Neuron (in vitro differentiated cells): ENCODE data around the gene DISC1.

Source experiments
- H2AFZ ChIP-seq: one replicate; pipeline ENCODE4 v1.6.1; 2013; ENCODE audit warnings: low read depth, mild to moderate bottlenecking, inconsistent platforms, low read length, moderate library complexity
- H3K27me3 ChIP-seq: one replicate; pipeline ENCODE4 v1.6.1; 2013; ENCODE audit warnings: low read length; ENCODE audit not compliant: insufficient read depth
- H3K36me3 ChIP-seq: one replicate; pipeline ENCODE4 v1.6.1; 2013; ENCODE audit warnings: low read length; ENCODE audit not compliant: insufficient read depth
- H3K4me1 ChIP-seq: one replicate; pipeline ENCODE4 v1.6.1; 2013; ENCODE audit warnings: low read length; ENCODE audit not compliant: insufficient read depth
- H3K4me3 ChIP-seq: 2 replicates; pipeline ENCODE4 v1.5.1; 2013; ENCODE audit warnings: mild to moderate bottlenecking, low read length, moderate library complexity
- H3K9me3 ChIP-seq: one replicate; pipeline ENCODE4 v1.6.1; 2013; ENCODE audit warnings: low read length

Gene DISC1

GRCh38 chr1:231925864-231926263 is 299.3 kb downstream of the DISC1 start:
- no peaks in the 10 kb centered on the region for H3K27me3 ChIP-seq
- no peak overlapping the region for H3K4me3 ChIP-seq
- no peaks in the 10 kb centered on the region for H3K36me3 ChIP-seq
- H2AFZ ChIP-seq: no peak overlapping the region
- peaks cover 61% of the 10 kb centered on the region for H3K4me1 ChIP-seq
- no peaks in the 10 kb centered on the region for H3K9me3 ChIP-seq

- Histone ChIP-seq H3K9me3 (no peaks in the 10 kb centered on the region), H3K36me3 (no peaks in the 10 kb centered on the region), H3K4me3 (no peak overlapping the region), H2AFZ (no peak overlapping the region), H3K4me1 (peaks cover 61% of the 10 kb centered on the region), H3K27me3 (no peaks in the 10 kb centered on the region)
Measured at GRCh38 chr1:231926340-231926739, 299.8 kb downstream of the DISC1 start.

GRCh38 chr1:231926933-231927332 is 300.3 kb downstream of the DISC1 start:
- H3K9me3 ChIP-seq: no peaks in the 10 kb centered on the region
- no peaks in the 10 kb centered on the region for H3K27me3 ChIP-seq
- H3K4me3 ChIP-seq: no peak overlapping the region
- no peak overlapping the region for H2AFZ ChIP-seq
- H3K36me3 ChIP-seq: no peaks in the 10 kb centered on the region
- peaks cover 61% of the 10 kb centered on the region for H3K4me1 ChIP-seq

DNA sequence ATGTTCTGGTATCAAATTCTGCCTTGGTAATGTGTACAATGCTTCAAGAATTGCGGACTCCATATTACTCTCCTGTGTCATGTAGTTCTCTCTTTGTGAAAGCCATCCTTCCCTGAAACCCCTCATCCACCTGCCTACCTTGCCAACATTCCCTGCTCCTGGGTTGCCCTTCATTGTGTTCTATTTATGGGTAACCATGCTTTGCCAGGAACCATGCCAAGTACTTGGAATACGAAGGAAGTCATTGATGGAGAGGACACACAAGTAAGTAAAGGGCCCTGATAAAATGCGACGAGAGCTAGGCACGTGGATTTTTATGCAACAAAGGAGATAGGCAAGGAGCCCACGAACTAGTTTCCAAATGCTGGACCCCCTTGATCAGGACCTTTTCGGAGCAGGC is 300.8 kb downstream of the DISC1 start:
- Histone ChIP-seq H3K36me3 (no peaks in the 10 kb centered on the region), H3K27me3 (no peaks in the 10 kb centered on the region), H3K4me1 (peaks cover 57% of the 10 kb centered on the region), H3K9me3 (no peaks in the 10 kb centered on the region), H3K4me3 (no peak overlapping the region), H2AFZ (no peak overlapping the region)

DNA sequence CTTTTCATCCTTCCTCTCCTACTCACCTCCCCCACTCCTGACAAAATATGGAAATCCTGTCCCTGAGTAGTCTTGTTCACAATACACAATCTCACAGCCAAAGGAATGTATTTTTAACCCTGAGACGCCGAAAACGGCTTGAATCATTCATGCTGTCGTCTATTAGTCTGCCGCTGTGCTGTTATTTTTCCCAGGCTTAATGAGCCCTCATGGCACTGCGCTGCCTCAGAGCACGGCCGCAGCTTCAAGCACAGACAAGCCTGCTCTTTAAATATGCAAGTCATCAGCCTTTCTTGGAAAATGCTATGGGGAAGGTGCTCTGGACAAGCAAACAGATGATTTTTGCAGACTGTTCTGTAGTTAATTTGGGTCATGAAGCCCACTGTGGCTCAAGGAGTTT is 302.7 kb downstream of the DISC1 start:
- peaks cover 42% of the 10 kb centered on the region for H3K4me1 ChIP-seq
- no peaks in the 10 kb centered on the region for H3K36me3 ChIP-seq
- no peaks in the 10 kb centered on the region for H3K27me3 ChIP-seq
- H2AFZ ChIP-seq: peak overlapping the region; percentile 33
- H3K9me3 ChIP-seq: no peaks in the 10 kb centered on the region
- H3K4me3 ChIP-seq: peak overlapping the region; percentile 25

GRCh38 chr1:231930257-231930947 is 303.8 kb downstream of the DISC1 start:
- Histone ChIP-seq H2AFZ (no peak overlapping the region), H3K4me3 (no peak overlapping the region), H3K36me3 (no peaks in the 10 kb centered on the region), H3K9me3 (no peaks in the 10 kb centered on the region), H3K27me3 (no peaks in the 10 kb centered on the region), H3K4me1 (peaks cover 40% of the 10 kb centered on the region)

DNA sequence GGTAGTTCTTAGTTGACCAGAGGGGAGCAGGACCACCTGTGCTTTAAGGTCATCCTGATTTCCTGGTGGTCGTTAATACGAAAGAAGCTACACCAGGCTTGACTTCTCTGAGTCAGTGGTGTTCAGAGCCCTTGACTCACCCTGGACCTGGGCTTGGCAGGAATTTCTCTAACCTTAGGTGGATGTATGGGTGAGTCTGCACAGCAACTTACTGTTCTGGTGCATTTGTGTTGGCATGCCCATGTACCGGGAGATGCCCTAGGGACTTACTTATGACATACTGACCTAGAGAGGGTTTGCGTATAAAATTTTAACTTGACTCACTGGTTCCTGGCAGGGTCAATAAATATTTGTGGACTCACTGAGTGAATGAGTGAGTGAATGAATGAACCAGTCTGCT is 304.6 kb downstream of the DISC1 start:
- H3K9me3 ChIP-seq: no peaks in the 10 kb centered on the region
- H2AFZ ChIP-seq: no peak overlapping the region
- no peaks in the 10 kb centered on the region for H3K36me3 ChIP-seq
- peaks cover 46% of the 10 kb centered on the region for H3K4me1 ChIP-seq
- H3K4me3 ChIP-seq: no peak overlapping the region
- H3K27me3 ChIP-seq: no peaks in the 10 kb centered on the region

DNA sequence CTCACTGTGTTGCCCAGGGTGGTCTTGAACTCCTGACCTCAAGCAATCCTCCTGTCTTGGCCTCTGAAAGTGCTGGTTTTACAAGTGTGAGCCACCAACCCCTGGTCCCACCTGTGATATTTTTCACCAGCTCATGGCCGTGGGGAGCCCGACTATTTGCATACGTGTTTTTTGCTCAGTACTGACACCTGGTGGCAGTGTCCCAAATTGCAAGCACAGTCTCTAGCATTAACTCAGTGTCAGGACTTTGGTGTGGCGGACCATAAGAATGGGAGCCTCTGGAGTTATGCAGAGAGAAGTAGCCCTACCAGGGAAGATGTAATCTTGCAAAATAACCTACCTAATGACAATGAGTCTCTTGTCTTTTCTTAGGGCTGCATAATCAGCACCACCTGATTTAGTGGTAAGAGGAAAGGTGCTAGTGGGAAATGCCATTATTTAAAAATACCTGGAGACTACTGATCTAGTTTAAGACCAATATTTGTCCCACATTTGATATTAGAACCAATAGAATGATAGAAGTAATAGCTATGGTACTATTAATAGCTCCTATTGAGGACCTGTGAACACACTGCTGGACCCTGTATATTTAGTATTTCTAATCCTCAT is 305.4 kb downstream of the DISC1 start:
- Histone ChIP-seq H3K4me1 (peaks cover 46% of the 10 kb centered on the region), H3K27me3 (no peaks in the 10 kb centered on the region)

DNA sequence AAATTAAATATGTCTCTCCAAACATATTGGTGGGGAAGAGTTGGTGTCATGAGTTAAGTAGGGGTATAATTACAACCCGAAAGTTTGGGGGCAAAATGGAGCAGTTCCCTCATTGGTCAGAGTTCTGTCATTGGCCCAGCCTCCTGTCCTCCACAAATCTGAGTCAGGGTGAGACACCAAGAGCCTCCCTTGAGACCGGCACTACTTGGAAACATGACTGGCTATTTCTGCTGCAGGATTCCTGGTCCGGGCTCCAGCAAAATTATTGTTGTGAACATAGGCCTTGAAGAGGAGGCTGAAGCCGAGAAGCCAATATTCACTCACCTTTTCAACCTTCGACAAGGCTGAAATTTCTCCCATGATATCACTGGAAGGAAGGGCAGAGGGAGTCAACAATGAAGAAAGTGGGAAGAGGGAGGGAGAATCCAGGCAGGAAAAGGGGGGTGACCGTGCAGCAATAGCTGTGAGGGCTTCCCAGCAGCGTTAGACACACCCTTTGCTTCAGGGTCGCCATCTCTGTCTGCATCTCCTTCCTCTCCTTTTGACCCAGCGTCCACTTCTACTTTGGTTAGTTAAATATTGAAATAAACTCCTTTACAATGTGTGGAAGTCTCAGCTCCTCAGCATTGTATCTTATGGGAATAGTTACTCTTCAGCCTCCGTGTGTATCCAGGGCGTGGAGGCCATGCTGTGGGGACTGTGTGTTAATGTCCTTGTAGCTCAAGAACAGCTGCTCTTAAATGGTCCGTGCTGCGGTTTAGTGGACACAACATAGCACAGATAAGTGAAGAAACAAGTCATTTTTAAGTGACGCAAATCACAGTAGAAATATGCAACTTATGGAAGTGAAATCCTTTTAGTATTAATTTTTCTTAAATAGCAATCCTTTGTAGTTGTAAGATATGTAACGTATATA is 307.4 kb downstream of the DISC1 start:
- no peak overlapping the region for H3K4me3 ChIP-seq
- H3K4me1 ChIP-seq: peaks cover 52% of the 10 kb centered on the region
- H3K36me3 ChIP-seq: no peaks in the 10 kb centered on the region
- no peaks in the 10 kb centered on the region for H3K9me3 ChIP-seq
- H3K27me3 ChIP-seq: no peaks in the 10 kb centered on the region
- no peak overlapping the region for H2AFZ ChIP-seq

More for the DNA sequence above, 305.4 kb downstream of the DISC1 start:
- no peak overlapping the region for H3K4me3 ChIP-seq
- no peaks in the 10 kb centered on the region for H3K9me3 ChIP-seq
- no peaks in the 10 kb centered on the region for H3K36me3 ChIP-seq
- no peak overlapping the region for H2AFZ ChIP-seq

DNA sequence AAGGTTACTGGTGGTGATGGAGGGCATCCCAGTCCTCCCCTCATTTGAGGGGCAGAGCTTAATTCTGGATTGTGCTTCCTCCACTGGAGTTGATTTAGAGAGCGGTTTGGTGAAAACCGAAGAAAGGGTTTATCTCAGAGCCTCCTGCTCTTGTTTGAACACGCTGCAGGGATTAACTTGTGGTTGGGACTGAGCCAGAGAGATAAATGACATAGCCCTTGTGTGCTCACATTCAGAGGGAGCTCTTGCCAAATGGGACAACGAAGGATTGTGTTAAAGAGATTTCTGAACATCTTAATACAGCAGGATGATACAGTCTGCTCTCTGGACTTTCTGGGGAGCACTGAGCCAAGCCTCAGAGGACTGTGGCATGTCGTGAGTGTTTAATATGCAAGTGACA is 308.2 kb downstream of the DISC1 start:
- H3K9me3 ChIP-seq: no peaks in the 10 kb centered on the region
- H3K4me1 ChIP-seq: peaks cover 44% of the 10 kb centered on the region
- H2AFZ ChIP-seq: no peak overlapping the region
- H3K36me3 ChIP-seq: no peaks in the 10 kb centered on the region
- no peak overlapping the region for H3K4me3 ChIP-seq
- no peaks in the 10 kb centered on the region for H3K27me3 ChIP-seq

DNA sequence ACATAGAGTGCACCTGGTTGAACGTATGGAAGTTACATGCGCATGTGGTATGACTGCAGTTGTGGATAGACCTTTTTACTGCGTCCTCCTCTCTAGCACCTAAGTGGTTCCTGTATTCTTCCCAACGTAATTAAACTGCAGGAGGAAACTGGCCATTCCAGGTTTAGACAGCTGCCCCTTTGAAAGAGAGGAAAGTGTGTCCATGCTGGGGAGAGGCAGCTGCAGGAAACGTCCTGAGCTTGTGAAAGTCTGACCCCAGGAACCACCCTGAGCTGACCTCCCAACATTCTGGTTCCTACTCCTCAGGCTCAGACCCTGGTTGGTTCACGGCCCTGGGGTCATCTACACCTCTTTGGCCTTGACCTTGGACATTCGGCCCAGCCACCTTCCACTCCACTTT is 309.3 kb downstream of the DISC1 start:
- no peaks in the 10 kb centered on the region for H3K36me3 ChIP-seq
- no peaks in the 10 kb centered on the region for H3K9me3 ChIP-seq
- H3K27me3 ChIP-seq: no peaks in the 10 kb centered on the region
- H3K4me3 ChIP-seq: no peak overlapping the region
- no peak overlapping the region for H2AFZ ChIP-seq
- peaks cover 33% of the 10 kb centered on the region for H3K4me1 ChIP-seq

- H3K4me1 ChIP-seq: peaks cover 33% of the 10 kb centered on the region
- no peak overlapping the region for H2AFZ ChIP-seq
- H3K4me3 ChIP-seq: peak overlapping the region; percentile 15
- no peaks in the 10 kb centered on the region for H3K36me3 ChIP-seq
- no peaks in the 10 kb centered on the region for H3K27me3 ChIP-seq
- no peaks in the 10 kb centered on the region for H3K9me3 ChIP-seq
Measured at GRCh38 chr1:231936983-231937775, 310.6 kb downstream of the DISC1 start.
